Stomach (tissue), 9 donors: Measurements from ENCODE around the gene TFB1M. TPM values are rescaled to one million over a fixed set of nuclear protein-coding genes. Genes with fewer than 3 reads are reported as not detected.

Experiments used
- DNase-seq, 2 donors: peaks; one replicate each; pipeline versions ENCODE4 v3.0.0 to v3.0.0-alpha.2; 2013 to 2019
- H3K27ac ChIP-seq, 5 donors: fragments of 200-600 bp in 4 of 5; sonication (generic) in 4 of 5; one replicate each; pipeline ENCODE4 v1.5.1; 2013 to 2019; ENCODE audit warnings: mild to moderate bottlenecking in 1 of 5, moderate library complexity in 1 of 5
- H3K27me3 ChIP-seq, 3 donors: fragments of 200-600 bp; sonication (generic); one replicate each; pipeline ENCODE4 v1.5.1; 2017 to 2019; ENCODE audit warnings: mixed run types in 1 of 3
- H3K36me3 ChIP-seq, 4 donors: fragments of 200-600 bp; sonication (generic); 1 replicate in 3 of 4; 2 replicates in 1 of 4; pipeline ENCODE4 v1.5.1; 2016 to 2019
- H3K4me1 ChIP-seq, 4 donors: fragments of 200-600 bp; sonication (generic); one replicate each; pipeline ENCODE4 v1.5.1; 2016 to 2019
- H3K4me3 ChIP-seq, 4 donors: fragments of 200-600 bp; sonication (generic) in 3 of 4; one replicate each; pipeline ENCODE4 v1.5.1; 2016 to 2019; ENCODE audit warnings: mild to moderate bottlenecking in 1 of 4
- H3K9me3 ChIP-seq, 4 donors: fragments of 200-600 bp; sonication (generic); one replicate each; pipeline ENCODE4 v1.5.1; 2016 to 2019
- EP300 ChIP-seq: sonication (generic); formaldehyde crosslinking; IDR thresholded peaks from one replicate; pipeline ENCODE4 v1.6.1; 2017; ENCODE audit warnings: antibody characterized with exemption
- POLR2A ChIP-seq, 4 donors: fragments of 450-650 bp; IDR thresholded peaks; one replicate each; pipeline ENCODE4 v1.6.1; 2016; ENCODE audit warnings: antibody characterized with exemption in 4 of 4, control low read depth in 2 of 4, mild to moderate bottlenecking in 1 of 4, moderate library complexity in 1 of 4
- POLR2AphosphoS5 ChIP-seq, 3 donors: sonication (generic); formaldehyde crosslinking; IDR thresholded peaks; one replicate each; pipeline ENCODE4 v1.6.1; 2016; ENCODE audit warnings: antibody characterized with exemption in 3 of 3
- WGBS, 5 donors: extraction: QIAGEN DNeasy Blood & Tissue Kit in 3 of 5; methylation state at CpG; one replicate each; pipeline versions ENCODE4 v1.1.5 to v1.1.7; 2013 to 2018; 5-methylcytosine and 5-hydroxymethylcytosine counted together
- intact Hi-C: fragments of 100-400 bp; cut with DNase I; formaldehyde crosslinking; loops from one replicate; pipeline ENCODE4 v1.15.1; 2023; ENCODE audit warnings: low total_unique reads
- polyA plus RNA-seq, 3 donors: library from polyadenylated mRNA; stranded (reverse); fragments of 200-250 nt; gene quantifications; one replicate each; pipeline ENCODE4 v1.2.3, GENCODE V29; 2013
- total RNA-seq, 5 donors: library from RNA; depleted of rRNA; stranded (reverse); fragments of >200 nt; gene quantifications; one replicate each; pipeline versions ENCODE4 v1.1.0 to v1.2.3, GENCODE V29; 2014 to 2016
- TF ChIP-seq, protein P1 (sequence below), 7 experiments: fragments of 450-650 bp in 4 of 7; fragments of 200-600 bp in 3 of 7; sonication (generic) in 3 of 7; IDR thresholded peaks; one replicate each; pipeline ENCODE4 v1.5.1; 2016 to 2019; ENCODE audit warnings: antibody characterized with exemption in 7 of 7, control low read depth in 2 of 7, mild to moderate bottlenecking in 1 of 7
- donor health status: healthy with polysubstance abuse.
- donor health status: Bipolar disorder and iron deficiency.
- donor health status: healthy.

TFB1M gene
- total and polyA plus RNA-seq, 8 donors, result 5.4 to 37.9 (median 13.7) TPM

DNA sequence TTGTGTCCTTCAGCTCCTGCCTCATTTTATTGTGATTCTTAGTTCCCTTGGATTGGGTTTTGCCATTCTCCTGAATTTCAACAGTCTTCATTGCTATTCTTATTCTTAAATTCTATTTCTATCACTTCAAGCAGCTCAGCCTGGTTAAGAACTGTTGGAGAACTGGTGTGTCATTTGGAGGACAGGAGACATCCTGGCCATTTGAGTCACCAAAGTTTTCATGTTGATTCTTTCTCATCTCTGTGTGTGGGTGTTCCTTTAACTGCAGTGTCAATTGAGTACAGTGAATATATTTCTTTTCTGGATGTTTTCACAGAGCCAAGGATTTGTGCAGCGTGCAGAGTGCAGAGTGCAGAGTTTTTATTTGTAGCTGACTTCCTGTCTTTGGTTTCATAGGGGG is 33.5 kb upstream of the TFB1M start:
- no peak overlapping the region for H3K27ac ChIP-seq
- H3K9me3 ChIP-seq, result peaks cover 0 to 18% (median 15%) of the 10 kb centered on the region in 4 donors
- H3K27me3 ChIP-seq, result no peaks in the 10 kb centered on the region
- intact Hi-C loops, result no loop called here
- TF ChIP-seq POLR2AphosphoS5 (IDR thresholded peaks at IDR 0.05), result no peak
- TF ChIP-seq POLR2A (IDR thresholded peaks at IDR 0.05), result no peak
- TF ChIP-seq EP300, result no peak
- TF ChIP-seq, protein P1, sequence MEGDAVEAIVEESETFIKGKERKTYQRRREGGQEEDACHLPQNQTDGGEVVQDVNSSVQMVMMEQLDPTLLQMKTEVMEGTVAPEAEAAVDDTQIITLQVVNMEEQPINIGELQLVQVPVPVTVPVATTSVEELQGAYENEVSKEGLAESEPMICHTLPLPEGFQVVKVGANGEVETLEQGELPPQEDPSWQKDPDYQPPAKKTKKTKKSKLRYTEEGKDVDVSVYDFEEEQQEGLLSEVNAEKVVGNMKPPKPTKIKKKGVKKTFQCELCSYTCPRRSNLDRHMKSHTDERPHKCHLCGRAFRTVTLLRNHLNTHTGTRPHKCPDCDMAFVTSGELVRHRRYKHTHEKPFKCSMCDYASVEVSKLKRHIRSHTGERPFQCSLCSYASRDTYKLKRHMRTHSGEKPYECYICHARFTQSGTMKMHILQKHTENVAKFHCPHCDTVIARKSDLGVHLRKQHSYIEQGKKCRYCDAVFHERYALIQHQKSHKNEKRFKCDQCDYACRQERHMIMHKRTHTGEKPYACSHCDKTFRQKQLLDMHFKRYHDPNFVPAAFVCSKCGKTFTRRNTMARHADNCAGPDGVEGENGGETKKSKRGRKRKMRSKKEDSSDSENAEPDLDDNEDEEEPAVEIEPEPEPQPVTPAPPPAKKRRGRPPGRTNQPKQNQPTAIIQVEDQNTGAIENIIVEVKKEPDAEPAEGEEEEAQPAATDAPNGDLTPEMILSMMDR (IDR thresholded peaks at IDR 0.05), result no peak
- no peaks in the 10 kb centered on the region for H3K36me3 ChIP-seq
- 75 to 86% (median 77%) methylated on average over 1 of the region's 1 CpG for WGBS, 5 donors
- H3K4me3 ChIP-seq, result no peak overlapping the region
- DNase-seq, result no peak
- H3K4me1 ChIP-seq, result no peaks in the 10 kb centered on the region

DNA sequence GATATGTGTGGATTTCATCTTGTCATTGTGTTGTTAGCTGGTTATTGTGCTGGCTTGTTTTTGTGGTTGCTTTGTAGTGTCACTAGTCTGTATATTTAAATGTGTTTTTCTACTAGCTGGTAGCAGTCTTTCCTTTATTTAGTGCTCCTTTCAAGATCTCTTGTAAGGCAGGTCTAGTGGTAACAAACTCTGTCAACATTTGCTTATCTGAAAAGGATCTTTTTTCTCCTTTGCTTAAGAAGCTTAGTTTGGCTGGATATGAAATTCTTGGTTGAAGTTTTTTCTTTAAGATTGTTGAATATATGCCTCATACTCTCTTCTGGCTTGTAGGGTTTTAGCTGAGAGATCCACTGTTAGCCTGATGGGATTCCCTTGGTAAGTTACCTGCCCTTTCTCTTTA is 32.7 kb upstream of the TFB1M start:
- intact Hi-C loops, result no loop called here

DNA sequence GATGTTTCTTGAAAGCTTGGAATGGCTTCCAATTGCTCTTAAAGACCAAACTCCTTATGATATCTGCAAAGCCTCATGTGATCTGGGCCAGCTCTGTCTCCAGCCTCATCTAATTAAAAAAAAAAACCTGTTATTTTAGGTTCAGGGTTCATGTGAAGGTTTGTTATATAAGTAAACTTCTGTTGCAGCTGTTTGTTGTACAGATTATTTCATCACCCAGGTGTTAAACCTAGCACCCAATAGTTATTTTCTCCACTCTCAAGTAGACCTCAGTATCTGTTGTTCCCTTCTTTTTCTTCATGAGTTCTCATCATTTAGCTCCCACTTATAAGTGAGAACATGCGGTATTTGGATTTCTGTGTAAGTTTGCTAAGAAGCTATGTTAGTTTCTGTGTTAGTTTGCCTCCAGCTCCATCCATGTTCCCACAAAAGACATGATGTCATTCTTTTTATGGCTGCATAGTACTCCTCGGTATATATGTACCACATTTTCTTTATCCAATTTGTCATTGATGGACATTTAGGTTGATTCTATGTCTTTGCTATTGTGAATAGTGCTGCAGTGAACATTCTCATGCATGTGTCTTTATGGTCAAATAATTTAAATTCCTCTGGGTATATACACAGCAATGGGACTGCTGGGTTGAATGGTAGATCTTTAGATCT is 30.2 kb upstream of the TFB1M start:
- Histone ChIP-seq H3K4me1 (no peaks in the 10 kb centered on the region), H3K27ac (no peak overlapping the region), H3K27me3 (no peaks in the 10 kb centered on the region), H3K4me3 (no peak overlapping the region), H3K36me3 (no peaks in the 10 kb centered on the region), H3K9me3 (peaks cover 0 to 29% (median 15%) of the 10 kb centered on the region in 4 donors)
- 95 to 100% (median 98%) methylated on average over 2 of the region's 2 CpGs for WGBS, 5 donors
- no peak for DNase-seq
- intact Hi-C loops, result no loop called here
- TF ChIP-seq POLR2AphosphoS5 (IDR thresholded peaks at IDR 0.05), result no peak
- TF ChIP-seq POLR2A (IDR thresholded peaks at IDR 0.05), result no peak
- TF ChIP-seq, protein P1 (IDR thresholded peaks at IDR 0.05), result no peak
- TF ChIP-seq EP300, result no peak

More for the DNA sequence above, 32.7 kb upstream of the TFB1M start:
- H3K27me3 ChIP-seq, result no peaks in the 10 kb centered on the region
- H3K4me3 ChIP-seq, result no peak overlapping the region
- TF ChIP-seq, protein P1 (IDR thresholded peaks at IDR 0.05), result no peak
- TF ChIP-seq EP300 (no peak), POLR2AphosphoS5 (IDR thresholded peaks at IDR 0.05) (no peak), POLR2A (IDR thresholded peaks at IDR 0.05) (no peak)
- H3K9me3 ChIP-seq, result peaks cover 0 to 18% (median 15%) of the 10 kb centered on the region in 4 donors
- no peaks in the 10 kb centered on the region for H3K4me1 ChIP-seq
- no peak for DNase-seq
- H3K27ac ChIP-seq, result no peak overlapping the region
- no peaks in the 10 kb centered on the region for H3K36me3 ChIP-seq

DNA sequence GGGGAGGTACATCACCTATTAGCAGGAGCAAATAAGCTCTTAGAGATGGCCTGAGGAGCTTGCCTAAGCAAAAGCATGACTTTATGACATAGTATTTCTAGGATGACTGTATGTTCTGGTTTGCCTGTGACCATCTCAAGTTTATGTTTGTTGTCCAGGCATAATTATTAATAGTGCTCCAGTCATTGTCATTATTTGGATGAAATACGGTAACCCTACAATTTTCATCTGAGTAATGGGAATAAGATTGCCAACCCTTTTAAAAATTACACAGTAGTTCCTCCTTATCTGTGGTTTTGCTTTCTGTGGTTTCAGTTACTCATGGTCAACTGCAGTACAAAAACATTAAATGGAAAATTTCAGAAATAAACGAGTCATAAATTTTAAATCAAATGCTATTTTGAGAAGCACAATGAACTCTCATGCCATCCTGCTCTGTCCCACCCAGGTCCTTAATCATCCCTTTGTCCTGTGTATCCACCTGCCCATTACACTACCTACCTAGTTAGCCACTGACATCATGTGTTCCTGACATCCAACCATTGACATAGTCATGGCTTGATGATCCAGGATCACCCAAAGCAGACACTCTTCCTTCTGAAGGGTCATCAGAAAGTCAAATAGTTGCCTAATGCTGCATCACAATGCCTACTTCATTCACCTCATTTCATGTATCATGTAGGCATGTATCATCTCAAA is 27.0 kb upstream of the TFB1M start:
- 56 to 82% (median 72%) methylated on average over 2 of the region's 2 CpGs for WGBS, 5 donors
- Histone ChIP-seq H3K36me3 (no peaks in the 10 kb centered on the region), H3K27me3 (no peaks in the 10 kb centered on the region), H3K4me3 (no peak overlapping the region), H3K27ac (no peak overlapping the region), H3K9me3 (peaks cover 0 to 20% (median 12%) of the 10 kb centered on the region in 4 donors), H3K4me1 (no peaks in the 10 kb centered on the region)
- no peak for DNase-seq
- intact Hi-C loops, result no loop called here
- TF ChIP-seq POLR2A (IDR thresholded peaks at IDR 0.05), result no peak
- TF ChIP-seq POLR2AphosphoS5 (IDR thresholded peaks at IDR 0.05), result no peak
- TF ChIP-seq, protein P1 (IDR thresholded peaks at IDR 0.05), result no peak
- TF ChIP-seq EP300, result no peak
